IPS DF 19.7 (cell line): Measurements from ENCODE around the gene VEGFD.
"Not testable (repeated sequence)": the region's sequence is repeated elsewhere in the genome, so short reads cannot be mapped to it uniquely, and the experiment has no call there.

ENCODE experiments used
- DNase-seq: peaks from one replicate; pipeline ENCODE4 v3.0.0-alpha.2; 2013; ENCODE audit warnings: low read depth, low spot score

Gene VEGFD

DNA sequence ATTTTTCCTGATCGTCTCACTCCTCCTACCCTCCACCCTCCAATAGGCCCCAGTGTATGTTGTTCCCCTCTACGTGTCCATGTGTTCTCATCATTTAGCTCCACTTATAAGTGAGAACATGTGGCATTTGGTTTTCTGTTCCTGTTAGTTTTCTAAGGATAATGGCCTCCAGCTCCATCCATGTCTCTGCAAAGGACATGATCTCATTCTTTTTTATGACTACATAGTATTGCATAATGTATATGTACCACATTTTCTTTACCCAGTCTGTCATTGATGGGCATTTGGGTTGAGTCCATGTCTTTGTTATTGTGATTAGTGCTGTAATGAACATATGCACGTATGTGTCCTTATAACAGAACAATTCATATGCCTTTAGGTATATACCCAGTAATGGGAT is 78.3 kb downstream of the VEGFD start:
- not testable (repeated sequence) for DNase-seq

DNA sequence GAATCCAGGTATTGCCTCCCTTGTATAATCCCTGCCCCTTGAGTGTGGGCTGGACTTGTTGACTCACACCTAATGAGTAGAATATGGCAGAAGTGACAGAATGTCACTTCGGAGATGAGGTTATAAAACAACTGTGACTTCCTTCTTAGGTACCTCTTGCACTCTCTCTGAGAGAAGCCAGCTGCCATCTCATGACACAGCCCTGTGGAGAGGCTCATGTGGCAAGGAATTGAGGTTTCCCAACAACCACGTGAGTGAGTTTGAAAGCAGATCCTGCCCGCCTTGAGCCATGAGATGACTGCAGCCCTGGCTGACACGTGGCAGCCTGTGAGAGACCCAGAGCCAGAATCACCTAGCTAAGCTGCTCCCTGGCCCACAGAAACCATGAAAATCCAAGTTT is 82.3 kb downstream of the VEGFD start:
- DNase-seq = no peak

DNA sequence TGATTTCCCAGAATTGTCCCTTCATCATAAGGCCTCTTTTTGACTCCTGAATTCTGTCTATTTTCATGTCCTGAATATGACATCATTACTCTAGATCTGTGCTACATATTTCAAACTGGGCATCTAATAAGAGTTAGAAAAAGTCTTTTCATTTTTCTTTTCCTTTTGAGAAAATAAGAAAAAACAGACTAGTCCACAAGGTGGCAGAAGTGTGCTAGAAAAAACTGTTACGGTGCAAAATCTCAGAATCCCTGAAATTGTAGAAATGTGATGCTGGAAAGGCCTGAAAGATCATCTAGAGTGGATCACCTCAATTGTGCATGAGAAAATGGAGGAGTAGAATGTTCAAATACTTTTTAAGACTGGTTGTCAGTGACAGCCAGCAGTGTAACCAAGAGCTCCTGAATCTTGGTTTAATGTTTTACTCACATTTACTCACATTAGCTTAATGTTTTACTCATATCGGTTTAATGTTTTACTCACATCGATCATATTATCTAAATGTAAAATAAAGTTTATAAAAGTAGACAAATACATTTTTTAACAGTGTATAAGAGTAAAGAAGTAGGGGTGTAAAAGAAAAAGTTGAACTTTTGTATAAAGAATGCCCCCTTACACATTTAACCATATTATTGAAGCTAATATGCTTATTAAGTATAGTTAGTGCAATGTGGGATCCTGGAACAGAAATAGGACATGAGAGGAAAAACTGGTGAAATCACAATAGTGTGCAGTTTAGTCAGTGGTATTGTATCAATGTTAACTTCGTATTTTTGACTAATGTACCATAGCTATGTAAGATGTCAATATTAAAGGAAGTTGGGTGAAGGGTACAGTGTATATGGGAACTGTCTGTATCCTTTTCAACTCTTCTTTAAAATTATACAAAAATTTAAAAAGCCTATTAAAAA is 84.0 kb downstream of the VEGFD start:
- DNase-seq = no peak

DNA sequence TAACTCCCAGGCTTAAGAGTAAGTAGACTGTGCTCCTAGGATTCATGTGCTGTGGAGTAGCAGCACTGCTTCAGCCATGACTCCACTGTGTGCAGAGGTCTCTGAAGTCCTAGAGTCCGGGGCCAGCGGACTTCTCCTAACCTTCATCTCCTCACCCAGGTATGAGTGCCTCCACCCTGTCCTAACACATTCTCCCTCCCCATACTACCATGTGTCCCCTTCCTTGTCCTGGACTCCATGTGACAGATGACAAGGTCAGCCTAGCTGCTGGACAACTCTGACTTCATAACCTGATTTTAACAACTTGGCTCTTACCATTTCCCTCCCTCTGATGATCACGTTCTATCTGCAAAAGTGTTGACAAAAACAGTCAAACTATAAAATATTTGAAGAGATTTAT is 85.4 kb downstream of the VEGFD start:
- no peak for DNase-seq

DNA sequence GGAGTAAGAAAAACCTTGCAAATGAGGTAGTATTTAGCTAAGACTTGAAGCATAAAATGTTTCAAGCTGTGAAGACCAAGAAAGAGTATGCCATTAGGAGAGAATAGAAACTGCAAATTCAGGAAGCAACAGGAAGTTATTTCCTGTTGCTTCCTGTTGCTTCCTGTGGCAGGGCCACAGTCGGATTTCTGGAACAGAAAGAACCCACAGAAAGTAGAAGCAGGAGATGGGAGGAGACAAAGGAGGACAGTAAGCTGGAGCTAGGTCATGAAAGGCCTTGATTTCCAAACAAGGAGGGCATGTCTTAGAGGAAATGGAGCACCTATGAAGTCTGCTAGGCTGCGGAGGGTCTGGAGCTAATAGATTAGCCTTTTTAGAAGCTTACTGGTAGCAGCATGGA is 86.0 kb downstream of the VEGFD start:
- no peak for DNase-seq
